GM19438 (cell line): ENCODE data around the gene APOLD1.
"Not testable (repeated sequence)": the region's sequence is repeated elsewhere in the genome, so short reads cannot be mapped to it uniquely, and the experiment has no call there.

Experiments used
- ATAC-seq: cut with Tn5 transposase; IDR thresholded peaks from one replicate; pipeline ENCODE4 v1.9.1; 2021; ENCODE audit warnings: low read depth; ENCODE audit not compliant: unreplicated experiment

The APOLD1 gene

GRCh38 chr12:12837025-12837812, 51.8 kb downstream of the APOLD1 start:
- no peak for ATAC-seq

- ATAC-seq = no peak
Measured at GRCh38 chr12:12837813-12838153, 52.3 kb downstream of the APOLD1 start.

GRCh38 chr12:12839003-12839395, 53.5 kb downstream of the APOLD1 start:
- no peak for ATAC-seq

- not testable (repeated sequence) for ATAC-seq
Measured at GRCh38 chr12:12839439-12839838, 54.0 kb downstream of the APOLD1 start.

GRCh38 chr12:12839873-12840579, 54.6 kb downstream of the APOLD1 start:
- no peak for ATAC-seq

GRCh38 chr12:12840580-12840899, 55.1 kb downstream of the APOLD1 start:
- ATAC-seq = no peak
